ENCODE results near the gene CLCF1. TPM values are rescaled to one million over a fixed set of nuclear protein-coding genes. Genes with fewer than 3 reads are reported as not detected.
A peak's percentile ranks its signal among the peaks of the same experiment; 100 is the strongest.

Gene CLCF1
- total and polyA plus RNA-seq, 2 of the 13 experiments (the other 11 are each of a cell fraction or from before 2014, with no cell fraction given) = 0.49 to 0.78 TPM

- no peak for FAIRE-seq
- H3K27me3 ChIP-seq (ENCODE audit: control insufficient read depth in 1 of 2, insufficient read depth in 2 of 2, low read length in 2 of 2) = no peaks in the 10 kb centered on the region
- BruUV-seq (replicated peaks) = no TSS peak
- ChIA-PET POLR2A (interaction anchor here (1.8 to 9.7 kb wide), 4 partner anchors 11 to 116 kb away, joined by 5 to 365 read pairs (median 16); partner anchors contain the start of genes CLCF1 and RAD9A), CTCF (ENCODE audit: low intra/inter-chr PET ratio, low total read pairs) (interaction anchor here (4.1 kb wide), 1 partner anchor 27 kb away, joined by 45 read pairs; no protein-coding TSS in a partner anchor)
- ATAC-seq = no peak
- peaks cover 46% of the 10 kb centered on the region for H3K4me1 ChIP-seq (ENCODE audit: insufficient read depth, low read length)
- H3K4me2 ChIP-seq (ENCODE audit: low read depth, low read length) = peak overlapping the region; percentile 96
- no peaks in the 10 kb centered on the region for H4K20me1 ChIP-seq (ENCODE audit: insufficient read depth, low read length)
- no peaks in the 10 kb centered on the region for H3K9me3 ChIP-seq (ENCODE audit: low read length)
- TF ChIP-seq TEAD3 (CRISPR knock-in tag; optimal IDR thresholded peaks at IDR 0.05; ENCODE audit: borderline replicate concordance) (peak; percentile 27), ZNF562 (CRISPR knock-in tag; IDR thresholded peaks at IDR 0.05; ENCODE audit: borderline replicate concordance) (no peak)
- WGBS (ENCODE audit: low lambda C conversion rate) = 40% methylated on average over 2 of the region's 4 CpGs
- no peak overlapping the region for H2AFZ ChIP-seq (ENCODE audit: low read length)
- H3K36me3 ChIP-seq (replicated peaks in 1 of 2; ENCODE audit: control insufficient read depth in 1 of 2, insufficient read depth in 2 of 2, low read length in 2 of 2) = no peaks in the 10 kb centered on the region
- H3K79me2 ChIP-seq (ENCODE audit: insufficient read depth, low read length) = no peaks in the 10 kb centered on the region
- H3K4me3 ChIP-seq (replicated peaks in 1 of 3; ENCODE audit: insufficient read depth in 1 of 3, low read depth in 2 of 3, low read length in 3 of 3) = peak overlapping the region in 1 of 3 experiments; percentile 90; a peak in 2 of 6 replicates
- no peak for DNase-seq (ENCODE audit: low spot score)
- H3K27ac ChIP-seq (ENCODE audit: extremely low read length, insufficient read depth, low read length) = no peak overlapping the region
- intact Hi-C loops (cut with micrococcal nuclease; ENCODE audit: unreplicated experiment) = loop anchor here (1.0 kb wide), 1 partner anchor 17 kb away; the partner anchor contains the start of gene CLCF1
- in situ Hi-C loops (cut with HindIII; ENCODE audit: extremely low pct_ligation_motif_present, low pct_unique_long_range_greater_than_20kb) = no loop called here
- H3K9ac ChIP-seq (ENCODE audit: insufficient read depth, low read depth, low read length) = peak overlapping the region; percentile 63
These were observed 17.5 kb downstream of the CLCF1 start for GRCh38 chr11:67355794-67356386.

GRCh38 chr11:67355023-67355793 is 18.2 kb downstream of the CLCF1 start:
- POLR2A ChIA-PET = interaction anchor here (1.0 to 9.7 kb wide), 11 partner anchors 8 to 115 kb away, joined by 3 to 365 read pairs (median 11); partner anchors contain the start of genes ANKRD13D, CLCF1, PPP1CA and RAD9A
- peak overlapping the region; percentile 79 for H3K27ac ChIP-seq (ENCODE audit: extremely low read length, insufficient read depth, low read length)
- FAIRE-seq (no peak), ATAC-seq (no peak), DNase-seq (ENCODE audit: low spot score) (no peak)
- intact Hi-C loops (cut with micrococcal nuclease; ENCODE audit: unreplicated experiment) (no loop called here), in situ Hi-C loops (cut with HindIII; ENCODE audit: extremely low pct_ligation_motif_present, low pct_unique_long_range_greater_than_20kb) (no loop called here)
- H3K9me3 ChIP-seq (ENCODE audit: low read length) = no peaks in the 10 kb centered on the region
- H3K9ac ChIP-seq (ENCODE audit: insufficient read depth, low read depth, low read length) = peak overlapping the region; percentile 63
- WGBS (ENCODE audit: low lambda C conversion rate) = 33% methylated on average over 3 of the region's 11 CpGs
- no peaks in the 10 kb centered on the region for H3K27me3 ChIP-seq (ENCODE audit: control insufficient read depth in 1 of 2, insufficient read depth in 2 of 2, low read length in 2 of 2)
- H4K20me1 ChIP-seq (ENCODE audit: insufficient read depth, low read length) = no peaks in the 10 kb centered on the region
- peak overlapping the region; percentile 30 to 90 (median 43); a peak in 5 of 6 replicates for H3K4me3 ChIP-seq (replicated peaks in 1 of 3; ENCODE audit: insufficient read depth in 1 of 3, low read depth in 2 of 3, low read length in 3 of 3)
- CTCF ChIA-PET (ENCODE audit: low intra/inter-chr PET ratio, low total read pairs) = interaction anchor here (4.1 kb wide), 1 partner anchor 27 kb away, joined by 45 read pairs; no protein-coding TSS in a partner anchor
- peak overlapping the region; percentile 96 for H3K4me2 ChIP-seq (ENCODE audit: low read depth, low read length)
- BruUV-seq (replicated peaks) = no TSS peak
- H3K79me2 ChIP-seq (ENCODE audit: insufficient read depth, low read length) = no peaks in the 10 kb centered on the region
- no peak overlapping the region for H2AFZ ChIP-seq (ENCODE audit: low read length)
- no peaks in the 10 kb centered on the region for H3K36me3 ChIP-seq (replicated peaks in 1 of 2; ENCODE audit: control insufficient read depth in 1 of 2, insufficient read depth in 2 of 2, low read length in 2 of 2)
- peaks cover 46% of the 10 kb centered on the region for H3K4me1 ChIP-seq (ENCODE audit: insufficient read depth, low read length)
- TF ChIP-seq HIC2 (CRISPR knock-in tag; IDR thresholded peaks at IDR 0.05; ENCODE audit: low read depth) = peak; percentile 11; the same call in 1 of the 2 replicates
- TF ChIP-seq ZNF292 (CRISPR knock-in tag; IDR thresholded peaks at IDR 0.05; ENCODE audit: borderline replicate concordance, low read depth) = 0 out of 2 replicates have a peak, but pooled peaks have one; percentile 0
- peak; percentile 67 for TF ChIP-seq ZNF687 (CRISPR knock-in tag; IDR thresholded peaks at IDR 0.05)
- TF ChIP-seq SRSF1 (optimal IDR thresholded peaks at IDR 0.05; ENCODE audit: low read depth, low read length) = peak; percentile 41

Measured in HepG2 (cell line).